ENCODE data around the gene PAQR3. TPM values are rescaled to one million over a fixed set of nuclear protein-coding genes. Genes with fewer than 3 reads are reported as not detected.

PAQR3 gene
- total RNA-seq, 4 donors from 2014 or later = 37.8 to 59.3 (median 42.8) TPM

DNA sequence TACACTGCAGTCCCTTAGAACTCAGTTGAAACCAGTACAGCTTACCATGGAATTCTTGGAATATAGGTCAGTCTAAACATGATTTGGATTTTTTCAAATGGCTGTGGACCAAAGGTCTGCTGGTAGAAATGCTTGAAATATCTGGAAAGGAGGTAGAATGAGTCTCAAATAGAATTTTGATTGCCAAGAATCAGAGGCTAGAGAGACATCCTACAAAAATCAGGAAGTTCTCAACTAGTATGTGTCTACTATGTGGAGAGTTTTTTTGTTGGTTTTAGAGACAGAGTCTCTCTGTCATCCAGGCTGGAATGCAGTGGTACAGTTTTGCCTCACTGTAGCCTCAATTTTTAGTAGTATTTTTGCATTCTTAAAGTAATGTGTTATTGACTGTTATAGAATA lies 53.6 kb downstream of the PAQR3 start:
- H3K4me1 ChIP-seq = peaks cover 0 to 10% (median 2%) of the 10 kb centered on the region in 4 donors
- TF ChIP-seq, protein P1, sequence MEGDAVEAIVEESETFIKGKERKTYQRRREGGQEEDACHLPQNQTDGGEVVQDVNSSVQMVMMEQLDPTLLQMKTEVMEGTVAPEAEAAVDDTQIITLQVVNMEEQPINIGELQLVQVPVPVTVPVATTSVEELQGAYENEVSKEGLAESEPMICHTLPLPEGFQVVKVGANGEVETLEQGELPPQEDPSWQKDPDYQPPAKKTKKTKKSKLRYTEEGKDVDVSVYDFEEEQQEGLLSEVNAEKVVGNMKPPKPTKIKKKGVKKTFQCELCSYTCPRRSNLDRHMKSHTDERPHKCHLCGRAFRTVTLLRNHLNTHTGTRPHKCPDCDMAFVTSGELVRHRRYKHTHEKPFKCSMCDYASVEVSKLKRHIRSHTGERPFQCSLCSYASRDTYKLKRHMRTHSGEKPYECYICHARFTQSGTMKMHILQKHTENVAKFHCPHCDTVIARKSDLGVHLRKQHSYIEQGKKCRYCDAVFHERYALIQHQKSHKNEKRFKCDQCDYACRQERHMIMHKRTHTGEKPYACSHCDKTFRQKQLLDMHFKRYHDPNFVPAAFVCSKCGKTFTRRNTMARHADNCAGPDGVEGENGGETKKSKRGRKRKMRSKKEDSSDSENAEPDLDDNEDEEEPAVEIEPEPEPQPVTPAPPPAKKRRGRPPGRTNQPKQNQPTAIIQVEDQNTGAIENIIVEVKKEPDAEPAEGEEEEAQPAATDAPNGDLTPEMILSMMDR (IDR thresholded peaks at IDR 0.05) = no peak
- no peak for TF ChIP-seq POLR2A (IDR thresholded peaks at IDR 0.05; ENCODE audit: low read depth)
- TF ChIP-seq EP300 (IDR thresholded peaks at IDR 0.05) = no peak
- TF ChIP-seq POLR2AphosphoS5 (IDR thresholded peaks at IDR 0.05) = no peak
- peaks cover 0 to 28% (median 9%) of the 10 kb centered on the region in 4 donors for H3K36me3 ChIP-seq
- no peaks in the 10 kb centered on the region for H3K9me3 ChIP-seq
- H3K27ac ChIP-seq (replicated peaks in 1 of 4) = no peak overlapping the region
- H3K4me3 ChIP-seq = no peak overlapping the region
- no peaks in the 10 kb centered on the region for H3K27me3 ChIP-seq
- intact Hi-C loops (cut with DNase I) = no loop called here
- no peak for DNase-seq (ENCODE audit: extremely low spot score)

DNA sequence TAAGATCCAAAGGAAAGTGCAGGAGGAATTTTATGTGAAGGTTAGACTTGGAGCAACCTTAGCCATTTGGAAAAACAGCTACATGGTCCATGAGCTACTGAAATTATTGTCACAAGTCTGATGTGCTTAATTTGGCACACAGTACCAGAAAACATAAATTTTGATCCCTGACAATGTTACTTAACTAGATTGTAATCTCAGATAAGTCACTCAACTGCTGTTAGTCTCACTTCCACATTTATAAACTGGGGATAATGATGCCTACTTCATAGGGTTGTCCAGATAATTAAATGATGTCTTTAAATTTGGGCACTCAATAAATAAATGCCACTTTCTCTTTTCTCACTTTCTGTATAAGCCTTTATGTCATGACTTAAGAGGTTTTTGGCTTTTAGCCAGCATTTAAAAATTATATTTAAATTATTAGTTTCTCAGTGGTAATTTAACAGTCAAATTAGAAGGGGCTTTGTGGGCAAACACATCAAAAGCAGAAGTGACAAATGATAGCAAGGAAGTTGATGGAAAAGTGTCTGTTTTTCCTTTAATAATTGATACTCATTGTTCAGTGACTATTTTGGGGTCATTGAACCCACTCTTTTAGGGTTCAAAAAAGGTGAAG lies 58.3 kb downstream of the PAQR3 start:
- intact Hi-C loops (cut with DNase I) = no loop called here
- no peak for DNase-seq (ENCODE audit: extremely low spot score)
- H3K36me3 ChIP-seq = peaks cover 0 to 44% (median 16%) of the 10 kb centered on the region in 4 donors

DNA sequence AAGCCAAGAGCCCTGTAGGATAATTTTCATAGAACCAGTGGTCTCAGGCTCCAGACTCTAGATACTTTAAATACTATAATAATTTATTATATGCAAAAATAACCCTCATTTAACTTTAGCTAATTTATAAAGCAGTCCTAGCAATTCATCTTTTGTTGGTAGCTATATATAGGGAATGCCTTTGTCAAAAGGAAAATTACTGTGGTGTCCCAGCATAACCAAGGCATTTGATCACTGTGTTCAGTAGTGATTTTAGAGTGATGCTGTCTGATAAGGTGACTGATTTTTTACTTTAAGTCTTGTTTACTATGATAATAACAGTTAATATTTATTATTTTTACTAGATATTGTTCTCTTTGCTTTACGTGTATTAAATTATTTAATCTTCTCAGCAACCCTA lies 61.2 kb downstream of the PAQR3 start:
- intact Hi-C loops (cut with DNase I) = no loop called here
- DNase-seq (ENCODE audit: extremely low spot score) = no peak
- Histone ChIP-seq H3K36me3 (peaks cover 0 to 65% (median 26%) of the 10 kb centered on the region in 4 donors), H3K4me3 (no peak overlapping the region), H3K27me3 (no peaks in the 10 kb centered on the region), H3K27ac (replicated peaks in 1 of 4) (no peak overlapping the region), H3K9me3 (no peaks in the 10 kb centered on the region), H3K4me1 (no peaks in the 10 kb centered on the region)
- WGBS = 100% methylated on average over 1 of the region's 1 CpG
- TF ChIP-seq, protein P1 (IDR thresholded peaks at IDR 0.05) = no peak
- TF ChIP-seq EP300 (IDR thresholded peaks at IDR 0.05) (no peak), POLR2A (IDR thresholded peaks at IDR 0.05; ENCODE audit: low read depth) (no peak), POLR2AphosphoS5 (IDR thresholded peaks at IDR 0.05) (no peak)

More for the DNA sequence above, 58.3 kb downstream of the PAQR3 start:
- H3K4me3 ChIP-seq = no peak overlapping the region
- H3K9me3 ChIP-seq = no peaks in the 10 kb centered on the region
- TF ChIP-seq POLR2AphosphoS5 (IDR thresholded peaks at IDR 0.05) (no peak), POLR2A (IDR thresholded peaks at IDR 0.05; ENCODE audit: low read depth) (no peak), EP300 (IDR thresholded peaks at IDR 0.05) (no peak)
- TF ChIP-seq, protein P1 (IDR thresholded peaks at IDR 0.05) = no peak
- peaks cover 0 to 10% (median 2%) of the 10 kb centered on the region in 4 donors for H3K4me1 ChIP-seq
- no peaks in the 10 kb centered on the region for H3K27me3 ChIP-seq
- no peak overlapping the region for H3K27ac ChIP-seq (replicated peaks in 1 of 4)

DNA sequence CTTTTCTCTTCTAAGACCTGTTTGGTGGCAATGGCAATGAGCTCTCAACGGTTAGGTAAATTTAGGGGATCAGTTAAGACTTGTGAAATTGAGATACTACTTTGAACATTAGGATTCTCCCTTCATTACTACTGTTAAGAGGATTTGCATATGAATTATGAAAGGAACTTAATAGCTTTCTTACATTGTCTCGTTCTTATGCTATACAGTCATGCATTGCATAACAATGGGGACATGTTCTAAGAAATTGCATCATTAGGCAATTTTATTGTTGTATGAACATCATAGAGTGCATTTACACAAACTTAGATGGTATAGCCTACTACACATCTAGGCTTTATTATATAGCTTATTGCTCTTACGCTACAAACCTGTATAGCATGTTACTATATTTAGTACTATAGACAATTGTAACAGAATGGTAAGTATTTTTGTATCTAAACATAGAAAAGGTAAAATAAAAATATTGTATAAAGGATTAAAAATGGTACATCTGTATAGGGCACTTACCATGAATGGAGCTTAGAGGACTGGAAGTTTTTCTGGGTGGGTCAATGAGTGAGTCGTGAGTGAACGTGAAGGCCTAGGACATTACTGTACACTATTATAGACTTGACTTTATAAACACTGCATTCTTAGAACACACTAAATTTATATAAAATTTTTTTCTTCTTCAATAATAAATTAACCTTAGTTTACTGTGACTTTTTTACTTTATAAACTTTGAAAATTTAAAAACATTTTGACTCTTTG lies 62.5 kb downstream of the PAQR3 start:
- 88% methylated on average over 5 of the region's 5 CpGs for WGBS
- no peak for DNase-seq (ENCODE audit: extremely low spot score)
- Histone ChIP-seq H3K27ac (replicated peaks in 1 of 4) (no peak overlapping the region), H3K4me1 (no peaks in the 10 kb centered on the region), H3K9me3 (no peaks in the 10 kb centered on the region), H3K27me3 (no peaks in the 10 kb centered on the region), H3K36me3 (peaks cover 3 to 78% (median 36%) of the 10 kb centered on the region in 4 donors), H3K4me3 (no peak overlapping the region)
- TF ChIP-seq, protein P1 (IDR thresholded peaks at IDR 0.05) = no peak
- TF ChIP-seq POLR2AphosphoS5 (IDR thresholded peaks at IDR 0.05) (no peak), POLR2A (IDR thresholded peaks at IDR 0.05; ENCODE audit: low read depth) (no peak), EP300 (IDR thresholded peaks at IDR 0.05) (no peak)
- intact Hi-C loops (cut with DNase I) = no loop called here
